ENCODE data around the gene FBRSL1.

DNA sequence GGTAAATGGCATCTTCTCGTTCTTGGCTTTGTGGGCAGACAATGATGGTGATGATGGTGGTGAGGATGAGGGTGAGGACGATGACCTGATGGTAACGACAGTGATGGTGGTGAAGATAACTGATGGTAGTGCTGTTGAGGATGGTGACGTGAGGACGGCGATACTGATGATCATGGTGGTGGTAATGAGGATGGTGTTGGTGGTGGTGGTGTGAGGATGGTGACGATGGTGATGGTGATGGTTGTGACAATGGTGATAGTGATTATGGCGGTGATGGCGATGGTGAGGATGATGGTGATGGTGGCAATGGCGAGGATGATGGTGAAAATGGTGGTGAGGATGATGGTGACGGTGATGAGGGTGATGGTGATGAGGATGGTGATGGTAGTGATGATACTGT is 54.5 kb downstream of the FBRSL1 start:
- no peak for TF ChIP-seq EZH2 (IDR thresholded peaks at IDR 0.05; ENCODE audit: insufficient read depth, poor library complexity, severe bottlenecking)
- no peak for TF ChIP-seq EZH2phosphoT487 (IDR thresholded peaks at IDR 0.05; ENCODE audit: insufficient read depth, low read depth)

Measured in GM23248 (cell line).